Heart left ventricle (tissue), 16 donors: Measurements from ENCODE around the gene SUCO. TPM values are rescaled to one million over a fixed set of nuclear protein-coding genes. Genes with fewer than 3 reads are reported as not detected.

Source experiments
- ATAC-seq, 4 donors: fragments of 200-7000 bp; cut with Tn5 transposase; one replicate each; pipeline ENCODE4 v1.9.1; 2020 to 2022; ENCODE audit warnings: moderate library complexity in 4 of 4, mild to moderate bottlenecking in 3 of 4, moderate number of reproducible peaks in 1 of 4
- DNase-seq, 5 donors: peaks; one replicate each; pipeline ENCODE4 v3.0.0-alpha.2; 2020
- H3K27ac ChIP-seq, 12 donors: fragments of 200-600 bp; sonication (generic) in 4 of 12; one replicate each; pipeline versions ENCODE4 v1.5.0 to v1.8.0; 2016 to 2022; ENCODE audit warnings: mild to moderate bottlenecking in 2 of 12
- H3K27me3 ChIP-seq, 9 donors: fragments of 200-600 bp; sonication (generic) in 2 of 9; one replicate each; pipeline versions ENCODE4 v1.5.1 to v1.8.0; 2016 to 2022; ENCODE audit warnings: mild to moderate bottlenecking in 3 of 9
- H3K36me3 ChIP-seq, 9 donors: fragments of 200-600 bp; sonication (generic) in 2 of 9; one replicate each; pipeline versions ENCODE4 v1.5.0 to v1.8.0; 2018 to 2022; ENCODE audit warnings: mild to moderate bottlenecking in 2 of 9
- H3K4me1 ChIP-seq, 12 donors: fragments of 200-600 bp; sonication (generic) in 4 of 12; one replicate each; pipeline versions ENCODE4 v1.5.0 to v1.8.0; 2016 to 2022; ENCODE audit warnings: mild to moderate bottlenecking in 3 of 12
- H3K4me3 ChIP-seq, 12 donors: fragments of 200-600 bp; sonication (generic) in 4 of 12; one replicate each; pipeline versions ENCODE4 v1.5.0 to v1.8.0; 2017 to 2022; ENCODE audit warnings: mild to moderate bottlenecking in 9 of 12, moderate library complexity in 4 of 12
- H3K9me3 ChIP-seq, 12 donors: fragments of 200-600 bp; sonication (generic) in 4 of 12; one replicate each; pipeline versions ENCODE4 v1.5.0 to v1.8.0; 2016 to 2022; ENCODE audit warnings: mild to moderate bottlenecking in 1 of 12
- POLR2A ChIP-seq, 2 donors: fragments of 450-650 bp; IDR thresholded peaks; one replicate each; pipeline ENCODE4 v1.6.1; 2017; ENCODE audit warnings: antibody characterized with exemption in 2 of 2, mild to moderate bottlenecking in 2 of 2, moderate library complexity in 2 of 2
- WGBS, 4 donors: extraction: QIAGEN DNeasy Blood & Tissue Kit in 2 of 4; methylation state at CpG; one replicate each; pipeline versions ENCODE4 v1.1.5 to v1.1.7; 2013 to 2018; 5-methylcytosine and 5-hydroxymethylcytosine counted together
- intact Hi-C, 10 donors: fragments of 100-400 bp; cut with DNase I; formaldehyde crosslinking; loops; one replicate each; pipeline versions ENCODE4 v1.11.1 to v1.14.2; 2022
- long read RNA-seq, 3 donors: library from polyadenylated mRNA; unstranded; transcript quantifications; one replicate each; pipeline ENCODE4 v2.0.0, GENCODE V29; 2020 to 2021
- polyA plus RNA-seq, 2 donors: library from polyadenylated mRNA; stranded (reverse); fragments of 200-250 nt; gene quantifications; one replicate each; pipeline ENCODE4 v1.2.3, GENCODE V29; 2013
- total RNA-seq, 9 donors: library from RNA; depleted of rRNA in 2 of 9; stranded (reverse); fragments of >200 nt in 2 of 9; fragmentation: NEBNext Ultra II Directional in 3 of 9; extraction: Animal tissue kit (Norgen Biotek cat#: 25700) in 3 of 9; gene quantifications; one replicate each; pipeline versions ENCODE4 v1.1.0 to v1.2.4, GENCODE V29; 2016 to 2023
- TF ChIP-seq, protein P1 (sequence below), 12 donors: fragments of 200-600 bp; sonication (generic) in 4 of 12; IDR thresholded peaks; one replicate each; pipeline versions ENCODE4 v1.5.0 to v1.8.0; 2018 to 2022; ENCODE audit warnings: antibody characterized with exemption in 12 of 12, mild to moderate bottlenecking in 5 of 12
- donor health status: ischemic (EF 13 %, LVEDD 7.1; RV severe dilation, severe dysfunction).
- donor health status: healthy with polysubstance abuse.
- donor health status: DM: no; HTN: yes; CAD: no.
- donor health status: DM: no; HTN: no; CAD: no.
- donor health status: ischemic (EF 25% LVEDD 6.9; RV normal size, moderate dysfunction).
- donor health status: ischemic (EF 25% LVEDD 5.7; RV mildly dilated, moderate dysfunction).
- donor health status: healthy.
- donor health status: DM: yes; HTN: yes; CAD: no.
- donor health status: ischemic (EF 35%, LVEDD 5.7; RV mildly dilated, moderate dysfunction).
- donor health status: nonischemic (EF 11% LVEDD 7.7; RV severe dilation, severe dysfunction).
- donor health status: DM: yes; HTN: yes; CAD: no.
- donor health status: PGD.
- donor health status: ischemic (EF 29% LVEDD 5.4; RV normal size, mild dysfunction).
- donor health status: nonischemic (EF 23%, LVEDD 6.1; RV moderate dilation, normal function).

The SUCO gene
- total RNA-seq (10 to 100 TPM; 12.8 to 33.4 (median 27.3) TPM), polyA plus RNA-seq (10 to 100 TPM in 1 of 2 donors, 1 to 10 TPM in 1; 6.7 to 23.7 TPM)
- long read RNA-seq, donor 1, partial matches to known transcripts: 10 of 16 reads
- long read RNA-seq, donor 1, other reads (novel, unspliced or antisense): 5 of 16 reads
- long read RNA-seq, donor 2, partial matches to known transcripts: 28 of 29 reads
- long read RNA-seq, donor 2, other reads (novel, unspliced or antisense): 1 of 29 reads
- long read RNA-seq, donor 3, partial matches to known transcripts: 10 of 16 reads
- long read RNA-seq, donor 3, other reads (novel, unspliced or antisense): 5 of 16 reads

DNA sequence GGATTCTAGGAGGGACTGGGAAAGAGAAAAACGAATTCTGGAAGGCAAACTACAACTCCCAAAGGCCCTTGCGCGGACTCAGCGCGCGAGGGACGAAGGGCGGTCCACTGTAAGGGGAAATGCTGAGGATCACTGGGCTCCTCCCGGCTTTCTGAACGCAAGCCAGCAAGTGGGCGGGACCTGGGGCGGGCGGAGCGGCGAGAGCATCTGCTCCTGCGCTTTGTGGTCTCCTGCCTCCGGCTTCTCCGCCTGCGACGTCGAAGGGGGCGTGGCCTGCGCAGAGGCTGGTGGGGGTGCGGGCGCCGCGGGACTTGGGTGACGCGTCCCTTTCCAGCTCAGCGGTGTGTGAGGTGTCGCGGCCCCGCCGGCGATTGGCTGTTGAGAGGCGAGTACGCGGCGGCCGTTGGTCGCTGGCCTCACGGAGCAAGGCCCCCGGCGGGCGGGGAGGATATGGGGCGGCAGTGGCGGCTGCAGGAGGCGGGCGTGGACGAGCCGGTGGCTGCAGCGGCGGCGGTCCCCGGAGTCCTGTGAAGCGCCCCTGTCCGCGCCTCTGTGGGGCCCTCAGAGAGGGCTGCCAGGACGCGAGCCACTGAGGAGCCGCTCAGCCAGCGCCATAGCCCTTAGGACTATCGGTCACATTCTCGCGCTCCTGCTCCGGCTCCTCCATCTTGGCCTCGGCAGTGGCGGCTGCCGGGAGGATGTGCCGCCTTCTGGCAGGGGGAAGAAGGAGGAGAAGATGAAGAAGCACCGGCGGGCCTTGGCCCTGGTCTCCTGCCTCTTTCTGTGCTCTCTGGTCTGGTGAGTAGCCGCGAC lies at the start of gene SUCO:
Gene SUCO, plus strand, starts transcription at position 451 of the 813 bp plus-strand sequence. Its CDS starts 286 bp downstream, at position 737.
- DNase-seq (peak; percentile 99 to 100 (median 100)), ATAC-seq (peak; percentile 96 to 98 (median 98))
- peaks cover 0 to 48% (median 29%) of the 10 kb centered on the region in 12 donors for H3K4me1 ChIP-seq
- peak within 1 kb of the TSS; percentile 58 to 93 (median 80) for H3K4me3 ChIP-seq
- intact Hi-C loops: loop anchor here in 8 of 10 donors (2.0 to 10.0 kb wide), 6 partner anchors 78 to 876 kb away; partner anchors contain the start of gene METTL13 (in 1 of the 8)
- peak within 1 kb of the TSS; percentile 88 to 99 (median 96) for H3K27ac ChIP-seq
- 0 to 1% (median 0%) methylated on average over 32 to 74 of the region's 74 CpGs for WGBS, 4 donors
- TF ChIP-seq POLR2A (IDR thresholded peaks at IDR 0.05): peak; percentile 77 to 97
- TF ChIP-seq, protein P1, sequence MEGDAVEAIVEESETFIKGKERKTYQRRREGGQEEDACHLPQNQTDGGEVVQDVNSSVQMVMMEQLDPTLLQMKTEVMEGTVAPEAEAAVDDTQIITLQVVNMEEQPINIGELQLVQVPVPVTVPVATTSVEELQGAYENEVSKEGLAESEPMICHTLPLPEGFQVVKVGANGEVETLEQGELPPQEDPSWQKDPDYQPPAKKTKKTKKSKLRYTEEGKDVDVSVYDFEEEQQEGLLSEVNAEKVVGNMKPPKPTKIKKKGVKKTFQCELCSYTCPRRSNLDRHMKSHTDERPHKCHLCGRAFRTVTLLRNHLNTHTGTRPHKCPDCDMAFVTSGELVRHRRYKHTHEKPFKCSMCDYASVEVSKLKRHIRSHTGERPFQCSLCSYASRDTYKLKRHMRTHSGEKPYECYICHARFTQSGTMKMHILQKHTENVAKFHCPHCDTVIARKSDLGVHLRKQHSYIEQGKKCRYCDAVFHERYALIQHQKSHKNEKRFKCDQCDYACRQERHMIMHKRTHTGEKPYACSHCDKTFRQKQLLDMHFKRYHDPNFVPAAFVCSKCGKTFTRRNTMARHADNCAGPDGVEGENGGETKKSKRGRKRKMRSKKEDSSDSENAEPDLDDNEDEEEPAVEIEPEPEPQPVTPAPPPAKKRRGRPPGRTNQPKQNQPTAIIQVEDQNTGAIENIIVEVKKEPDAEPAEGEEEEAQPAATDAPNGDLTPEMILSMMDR (IDR thresholded peaks at IDR 0.05): peak in 4 of 12 donors; percentile 6 to 27 (median 7)
- H3K27me3 ChIP-seq: no peaks in the 10 kb centered on the region
- no peaks in the 10 kb centered on the region for H3K9me3 ChIP-seq
- no peaks in the 10 kb centered on the region for H3K36me3 ChIP-seq

DNA sequence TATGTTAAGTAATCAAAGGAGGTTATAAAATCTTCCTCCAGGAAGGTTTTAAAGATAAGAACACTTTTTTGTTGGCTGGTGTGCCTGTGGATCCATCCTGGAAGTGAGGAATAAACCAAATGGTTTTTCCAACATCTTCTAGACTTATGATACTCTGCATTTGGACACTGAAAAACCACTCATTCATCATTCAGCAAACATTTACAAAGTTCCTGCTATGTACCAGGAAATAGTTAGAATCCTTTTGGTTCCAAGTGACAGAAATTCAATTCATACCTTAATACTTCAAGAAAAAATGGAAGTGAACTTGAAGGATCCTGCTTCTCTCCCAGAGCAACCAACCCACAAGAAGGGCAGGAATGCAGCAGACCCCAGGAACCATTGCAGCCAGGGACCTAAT lies 49.5 kb upstream of the SUCO start:
- peaks cover 0 to 8% (median 0%) of the 10 kb centered on the region in 9 donors for H3K27me3 ChIP-seq
- DNase-seq (no peak), ATAC-seq (no peak)
- no peaks in the 10 kb centered on the region for H3K36me3 ChIP-seq
- TF ChIP-seq POLR2A (IDR thresholded peaks at IDR 0.05): no peak
- TF ChIP-seq, protein P1 (IDR thresholded peaks at IDR 0.05): no peak
- intact Hi-C loops: no loop called here
- H3K27ac ChIP-seq: no peak overlapping the region
- no peaks in the 10 kb centered on the region for H3K9me3 ChIP-seq
- no peak overlapping the region for H3K4me3 ChIP-seq
- H3K4me1 ChIP-seq: peaks cover 0 to 11% (median 0%) of the 10 kb centered on the region in 12 donors

GRCh38 chr1:172484252-172484651 lies 48.7 kb upstream of the SUCO start:
- TF ChIP-seq, protein P1 (IDR thresholded peaks at IDR 0.05): no peak
- TF ChIP-seq POLR2A (IDR thresholded peaks at IDR 0.05): no peak
- H3K36me3 ChIP-seq: no peaks in the 10 kb centered on the region
- intact Hi-C loops: no loop called here
- no peak overlapping the region for H3K27ac ChIP-seq
- H3K27me3 ChIP-seq: peaks cover 0 to 11% (median 0%) of the 10 kb centered on the region in 9 donors
- no peak for DNase-seq
- H3K4me1 ChIP-seq: peaks cover 0 to 11% (median 0%) of the 10 kb centered on the region in 12 donors
- no peaks in the 10 kb centered on the region for H3K9me3 ChIP-seq
- ATAC-seq: no peak
- H3K4me3 ChIP-seq: no peak overlapping the region

DNA sequence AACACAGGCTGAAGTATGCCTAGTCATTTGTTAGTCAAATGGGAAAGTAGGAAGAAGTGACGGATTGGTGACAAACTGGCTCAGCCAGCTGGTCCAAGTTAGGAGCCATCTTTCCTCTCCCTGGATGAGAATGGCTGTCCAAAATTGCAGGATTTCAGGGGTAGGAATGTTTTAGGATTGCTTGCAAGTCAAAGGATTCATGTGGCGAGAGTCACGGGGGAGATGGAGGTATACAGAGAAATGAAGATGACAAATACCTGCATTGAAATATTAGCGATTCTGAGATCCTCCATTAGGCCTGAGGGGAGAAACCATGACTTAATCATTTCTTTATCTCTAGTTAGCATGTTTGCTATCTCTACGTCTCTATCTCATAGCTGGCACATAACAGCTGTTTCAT lies 47.3 kb upstream of the SUCO start:
- no peak for ATAC-seq
- Histone ChIP-seq H3K9me3 (no peaks in the 10 kb centered on the region), H3K36me3 (no peaks in the 10 kb centered on the region), H3K4me1 (peaks cover 0 to 11% (median 0%) of the 10 kb centered on the region in 12 donors), H3K27me3 (peaks cover 0 to 11% (median 0%) of the 10 kb centered on the region in 9 donors), H3K4me3 (no peak overlapping the region), H3K27ac (no peak overlapping the region)
- no peak for DNase-seq
- TF ChIP-seq, protein P1 (IDR thresholded peaks at IDR 0.05): no peak
- no peak for TF ChIP-seq POLR2A (IDR thresholded peaks at IDR 0.05)
- WGBS, 4 donors: 72 to 77% (median 74%) methylated on average over 5 of the region's 5 CpGs
- intact Hi-C loops: no loop called here
